ENCODE results near the gene TNNC2. TPM values are rescaled to one million over a fixed set of nuclear protein-coding genes. Genes with fewer than 3 reads are reported as not detected.

The TNNC2 gene
- total and polyA plus RNA-seq, 2 donors (not counting 3 experiments of a cell fraction or from before 2014, with no cell fraction given) = 0.26 TPM; not detected in 1

GRCh38 chr20:45818239-45818638 is 8.9 kb downstream of the TNNC2 start:
- DNase-seq (ENCODE audit: low read depth, low spot score) (no peak), FAIRE-seq (no peak)
- Histone ChIP-seq H3K9me1 (replicated peaks; ENCODE audit: control insufficient read depth, extremely low read depth, insufficient read depth, low read length) (no peaks in the 10 kb centered on the region), H3K9ac (replicated peaks; ENCODE audit: extremely low read depth, insufficient read depth, low read length) (no peak overlapping the region), H2AFZ (ENCODE audit: low read depth, low read length) (no peak overlapping the region), H3K9me3 (replicated peaks; ENCODE audit: control insufficient read depth, insufficient read depth, low read length) (no peaks in the 10 kb centered on the region), H3K4me3 (replicated peaks in 1 of 3; ENCODE audit: insufficient read depth in 1 of 3, low read depth in 1 of 3, low read length in 3 of 3) (no peak overlapping the region), H3K36me3 (ENCODE audit: control insufficient read depth in 2 of 2, extremely low read depth in 1 of 2, insufficient read depth in 2 of 2, low read length in 2 of 2) (no peaks in the 10 kb centered on the region), H4K20me1 (replicated peaks; ENCODE audit: control insufficient read depth, extremely low read depth, insufficient read depth, low read length) (no peaks in the 10 kb centered on the region), H3K4me1 (ENCODE audit: control insufficient read depth, extremely low read depth, insufficient read depth, low read length) (peaks cover 15% of the 10 kb centered on the region), H3K79me2 (ENCODE audit: control insufficient read depth, insufficient read depth, low read length) (peaks cover 17% of the 10 kb centered on the region), H3K27me3 (ENCODE audit: control insufficient read depth in 2 of 2, insufficient read depth in 2 of 2, low read length in 2 of 2) (peaks cover 8 to 9% of the 10 kb centered on the region in 2 experiments), H3K4me2 (ENCODE audit: insufficient read depth, low read length) (no peak overlapping the region), H3K27ac (ENCODE audit: insufficient read depth, low read depth, low read length) (no peak overlapping the region)
- intact Hi-C loops (cut with micrococcal nuclease) (loop anchor here (10.0 kb wide), 2 partner anchors 267 to 547 kb away; partner anchors contain the start of gene NCOA5), dilution Hi-C loops (cut with MboI; ENCODE audit: extremely low pct_ligation_motif_present, low sequenced_read_pairs) (no loop called here)
- CTCF ChIA-PET = interaction anchor here (1.1 to 2.0 kb wide), 2 partner anchors 140 to 152 kb away, joined by 3 to 6 read pairs; no protein-coding TSS in a partner anchor
- TF ChIP-seq JUN (IDR thresholded peaks at IDR 0.05; ENCODE audit: borderline replicate concordance, insufficient read depth, insufficient read length, low read depth) (no peak), MAX (IDR thresholded peaks at IDR 0.05; ENCODE audit: insufficient read depth, insufficient read length) (no peak), POLR2A (IDR thresholded peaks at IDR 0.05; ENCODE audit: low read depth, low read length) (no peak), FOS (IDR thresholded peaks at IDR 0.05; ENCODE audit: borderline replicate concordance, insufficient read depth, low read length) (no peak), EZH2 (IDR thresholded peaks at IDR 0.05; ENCODE audit: borderline replicate concordance, low read depth, low read length, severe bottlenecking) (no peak), GATA2 (IDR thresholded peaks at IDR 0.05; ENCODE audit: insufficient read depth, insufficient read length, low read depth, low read length) (no peak), MYC (IDR thresholded peaks at IDR 0.05; ENCODE audit: low read depth, low read length) (no peak), POLR2AphosphoS5 (IDR thresholded peaks at IDR 0.05; ENCODE audit: insufficient read depth, low read depth, low read length) (no peak), CTCF (IDR thresholded peaks at IDR 0.05; ENCODE audit: extremely low read depth in 1 of 2, insufficient read depth in 1 of 2, low read depth in 1 of 2, low read length in 2 of 2) (no peak)
- no TSS peak for BruUV-seq (replicated peaks)
- POLR2A ChIA-PET = no interaction called here

Measured in endothelial cell of umbilical vein (primary cell).